Erythroblast (primary cell): ENCODE data around the gene HS3ST2.

Source experiments
- GATA1 ChIP-seq: IDR thresholded peaks from 2 replicates; pipeline ENCODE4 v1.6.1; 2011; ENCODE audit warnings: low read depth, mild to moderate bottlenecking, control low read depth, low read length, moderate library complexity
- POLR2A ChIP-seq: IDR thresholded peaks from 2 replicates; pipeline ENCODE4 v1.6.1; 2011; ENCODE audit warnings: mild to moderate bottlenecking, low read length

- TF ChIP-seq POLR2A (no peak), GATA1 (no peak)
Measured at GRCh38 chr16:22898874-22899348, 84.9 kb downstream of the HS3ST2 start.
